22Rv1 (cell line): ENCODE measurements around the gene NCKAP5.

Experiments used
- ZFX ChIP-seq: fragments of 450-650 bp; IDR thresholded peaks from 2 replicates; pipeline ENCODE4 v1.6.1; 2017; ENCODE audit warnings: antibody characterized with exemption, borderline replicate concordance
- TF ChIP-seq, protein P1 (sequence below): fragments of 450-650 bp; IDR thresholded peaks from 2 replicates; pipeline ENCODE4 v1.5.1; 2017; ENCODE audit warnings: mild to moderate bottlenecking

DNA sequence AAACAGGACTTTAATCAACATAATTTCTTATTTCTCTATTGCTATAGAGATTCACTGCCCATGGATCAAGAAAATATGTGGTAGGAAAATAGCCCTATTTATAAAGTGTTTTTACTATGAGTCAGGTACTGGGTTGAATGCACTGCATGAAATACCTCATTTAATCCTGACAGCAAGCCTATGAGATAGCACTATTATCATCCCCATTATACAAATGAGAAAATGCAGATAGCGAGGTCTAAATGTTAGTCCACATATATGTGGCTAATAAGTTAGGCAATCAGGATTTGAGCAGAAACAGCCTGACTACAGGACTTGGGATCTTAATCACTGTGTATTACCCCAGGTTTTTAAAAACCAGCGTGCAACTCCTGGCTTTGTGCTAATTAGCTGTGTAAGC is 889.8 kb downstream of the NCKAP5 start:
- TF ChIP-seq, protein P1, sequence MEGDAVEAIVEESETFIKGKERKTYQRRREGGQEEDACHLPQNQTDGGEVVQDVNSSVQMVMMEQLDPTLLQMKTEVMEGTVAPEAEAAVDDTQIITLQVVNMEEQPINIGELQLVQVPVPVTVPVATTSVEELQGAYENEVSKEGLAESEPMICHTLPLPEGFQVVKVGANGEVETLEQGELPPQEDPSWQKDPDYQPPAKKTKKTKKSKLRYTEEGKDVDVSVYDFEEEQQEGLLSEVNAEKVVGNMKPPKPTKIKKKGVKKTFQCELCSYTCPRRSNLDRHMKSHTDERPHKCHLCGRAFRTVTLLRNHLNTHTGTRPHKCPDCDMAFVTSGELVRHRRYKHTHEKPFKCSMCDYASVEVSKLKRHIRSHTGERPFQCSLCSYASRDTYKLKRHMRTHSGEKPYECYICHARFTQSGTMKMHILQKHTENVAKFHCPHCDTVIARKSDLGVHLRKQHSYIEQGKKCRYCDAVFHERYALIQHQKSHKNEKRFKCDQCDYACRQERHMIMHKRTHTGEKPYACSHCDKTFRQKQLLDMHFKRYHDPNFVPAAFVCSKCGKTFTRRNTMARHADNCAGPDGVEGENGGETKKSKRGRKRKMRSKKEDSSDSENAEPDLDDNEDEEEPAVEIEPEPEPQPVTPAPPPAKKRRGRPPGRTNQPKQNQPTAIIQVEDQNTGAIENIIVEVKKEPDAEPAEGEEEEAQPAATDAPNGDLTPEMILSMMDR: no peak
- no peak for TF ChIP-seq ZFX
